ENCODE data around the gene KCNQ1. TPM values are rescaled to one million over a fixed set of nuclear protein-coding genes. Genes with fewer than 3 reads are reported as not detected.

Gene KCNQ1
- total RNA-seq, 4 donors from 2014 or later, result 2.6 to 12.7 (median 4.9) TPM

DNA sequence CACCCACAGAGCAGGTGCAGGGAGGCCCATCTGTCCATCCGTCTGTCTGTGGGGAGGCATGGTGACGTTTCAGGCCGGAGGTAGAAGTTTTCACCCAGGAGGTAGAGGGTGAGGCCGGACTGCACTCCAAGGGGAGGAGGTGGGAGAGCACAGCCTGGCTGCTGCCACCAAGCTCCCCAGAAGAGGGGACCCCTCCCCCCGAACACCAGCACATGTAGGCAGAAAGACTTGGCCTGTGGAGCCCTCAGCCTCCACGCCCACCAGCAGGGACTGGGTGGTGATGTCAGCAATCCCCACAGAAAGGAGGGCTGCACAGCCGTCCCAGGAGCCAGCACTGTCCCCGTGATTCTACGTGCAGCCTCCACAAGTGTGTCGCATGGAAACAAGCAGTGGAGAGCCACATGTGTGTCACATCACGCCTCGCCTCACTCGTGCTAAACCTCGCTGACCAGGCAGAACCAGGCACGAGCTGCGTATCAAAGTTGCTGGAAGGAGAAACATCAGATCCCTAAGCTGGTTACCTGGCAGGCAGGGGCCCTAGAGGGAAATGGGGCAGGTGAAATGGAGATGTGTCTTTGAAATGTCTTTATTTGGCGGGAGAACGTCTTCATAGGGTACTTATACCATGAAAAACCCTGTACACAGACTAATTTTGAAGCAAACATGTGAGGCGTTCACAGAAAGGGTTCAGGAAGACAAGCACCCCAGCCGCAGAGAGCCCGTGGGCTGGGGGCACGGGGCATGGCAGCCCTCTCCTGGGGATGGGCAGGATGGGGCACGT, 391.7 kb downstream of the KCNQ1 start:
- peak overlapping the region in 3 of 4 donors; percentile 48 to 51 (median 50) for H3K27ac ChIP-seq
- no peaks in the 10 kb centered on the region for H3K36me3 ChIP-seq
- H3K9me3 ChIP-seq, result no peaks in the 10 kb centered on the region
- no peak overlapping the region for H3K4me3 ChIP-seq
- ATAC-seq, result no peak
- H3K27me3 ChIP-seq, result no peaks in the 10 kb centered on the region
- WGBS, 2 donors (ENCODE audit: low coverage in 1 of 2), result 62 to 80% methylated on average over 1 to 11 of the region's 23 CpGs
- no peak for TF ChIP-seq POLR2AphosphoS5 (IDR thresholded peaks at IDR 0.05)
- TF ChIP-seq POLR2A (IDR thresholded peaks at IDR 0.05), result no peak
- no peak for TF ChIP-seq EP300 (IDR thresholded peaks at IDR 0.05)
- TF ChIP-seq, protein P1, sequence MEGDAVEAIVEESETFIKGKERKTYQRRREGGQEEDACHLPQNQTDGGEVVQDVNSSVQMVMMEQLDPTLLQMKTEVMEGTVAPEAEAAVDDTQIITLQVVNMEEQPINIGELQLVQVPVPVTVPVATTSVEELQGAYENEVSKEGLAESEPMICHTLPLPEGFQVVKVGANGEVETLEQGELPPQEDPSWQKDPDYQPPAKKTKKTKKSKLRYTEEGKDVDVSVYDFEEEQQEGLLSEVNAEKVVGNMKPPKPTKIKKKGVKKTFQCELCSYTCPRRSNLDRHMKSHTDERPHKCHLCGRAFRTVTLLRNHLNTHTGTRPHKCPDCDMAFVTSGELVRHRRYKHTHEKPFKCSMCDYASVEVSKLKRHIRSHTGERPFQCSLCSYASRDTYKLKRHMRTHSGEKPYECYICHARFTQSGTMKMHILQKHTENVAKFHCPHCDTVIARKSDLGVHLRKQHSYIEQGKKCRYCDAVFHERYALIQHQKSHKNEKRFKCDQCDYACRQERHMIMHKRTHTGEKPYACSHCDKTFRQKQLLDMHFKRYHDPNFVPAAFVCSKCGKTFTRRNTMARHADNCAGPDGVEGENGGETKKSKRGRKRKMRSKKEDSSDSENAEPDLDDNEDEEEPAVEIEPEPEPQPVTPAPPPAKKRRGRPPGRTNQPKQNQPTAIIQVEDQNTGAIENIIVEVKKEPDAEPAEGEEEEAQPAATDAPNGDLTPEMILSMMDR (IDR thresholded peaks at IDR 0.05), result no peak
- peaks cover 0 to 17% (median 11%) of the 10 kb centered on the region in 3 donors for H3K4me1 ChIP-seq

GRCh38 chr11:2837096-2837601, 392.3 kb downstream of the KCNQ1 start:
- Histone ChIP-seq H3K4me1 (peaks cover 0 to 17% (median 11%) of the 10 kb centered on the region in 3 donors), H3K27me3 (no peaks in the 10 kb centered on the region), H3K36me3 (no peaks in the 10 kb centered on the region), H3K9me3 (no peaks in the 10 kb centered on the region), H3K4me3 (no peak overlapping the region), H3K27ac (peak overlapping the region in 3 of 4 donors; percentile 48 to 51 (median 50))
- WGBS, 2 donors (ENCODE audit: low coverage in 1 of 2), result 18% methylated on average over 8 of the region's 20 CpGs; no CpG with 5 or more reads in 1 of the 2 donors
- TF ChIP-seq, protein P1 (IDR thresholded peaks at IDR 0.05), result peak in 3 of 4 experiments; percentile 39 to 66 (median 57)
- no peak for TF ChIP-seq POLR2A (IDR thresholded peaks at IDR 0.05)
- no peak for TF ChIP-seq EP300 (IDR thresholded peaks at IDR 0.05)
- no peak for TF ChIP-seq POLR2AphosphoS5 (IDR thresholded peaks at IDR 0.05)
- ATAC-seq, result peak; percentile 96

GRCh38 chr11:2837651-2838050, 392.8 kb downstream of the KCNQ1 start:
- TF ChIP-seq POLR2A (IDR thresholded peaks at IDR 0.05), result no peak
- TF ChIP-seq EP300 (IDR thresholded peaks at IDR 0.05), result no peak
- no peak for TF ChIP-seq POLR2AphosphoS5 (IDR thresholded peaks at IDR 0.05)
- TF ChIP-seq, protein P1 (IDR thresholded peaks at IDR 0.05), result no peak
- no peaks in the 10 kb centered on the region for H3K9me3 ChIP-seq
- ATAC-seq, result no peak
- H3K27me3 ChIP-seq, result no peaks in the 10 kb centered on the region
- H3K4me3 ChIP-seq, result no peak overlapping the region
- 80% methylated on average over 1 to 3 of the region's 12 CpGs for WGBS, 2 donors (ENCODE audit: low coverage in 1 of 2)
- peaks cover 0 to 17% (median 11%) of the 10 kb centered on the region in 3 donors for H3K4me1 ChIP-seq
- H3K36me3 ChIP-seq, result no peaks in the 10 kb centered on the region
- peak overlapping the region in 2 of 4 donors; percentile 48 to 51 for H3K27ac ChIP-seq

- H3K27me3 ChIP-seq, result no peaks in the 10 kb centered on the region
- H3K27ac ChIP-seq, result no peak overlapping the region
- 39 to 67% methylated on average over 3 of the region's 11 CpGs for WGBS, 2 donors (ENCODE audit: low coverage in 1 of 2)
- no peaks in the 10 kb centered on the region for H3K9me3 ChIP-seq
- no peak for ATAC-seq
- H3K36me3 ChIP-seq, result no peaks in the 10 kb centered on the region
- no peak overlapping the region for H3K4me3 ChIP-seq
- peaks cover 0 to 17% (median 11%) of the 10 kb centered on the region in 3 donors for H3K4me1 ChIP-seq
- TF ChIP-seq, protein P1 (IDR thresholded peaks at IDR 0.05), result no peak
- no peak for TF ChIP-seq POLR2A (IDR thresholded peaks at IDR 0.05)
- no peak for TF ChIP-seq POLR2AphosphoS5 (IDR thresholded peaks at IDR 0.05)
- no peak for TF ChIP-seq EP300 (IDR thresholded peaks at IDR 0.05)
Measured at GRCh38 chr11:2838091-2838490, 393.3 kb downstream of the KCNQ1 start.

Data from gastroesophageal sphincter (tissue), 4 donors.